GM12801 (cell line): Measurements from ENCODE around the gene STK33.

ENCODE experiments used
- TF ChIP-seq, protein P1 (sequence below): IDR thresholded peaks from one replicate; pipeline ENCODE4 v1.5.1; 2011; ENCODE audit warnings: control low read depth; ENCODE audit not compliant: insufficient read length; ENCODE audit errors: extremely low read depth

Gene STK33

DNA sequence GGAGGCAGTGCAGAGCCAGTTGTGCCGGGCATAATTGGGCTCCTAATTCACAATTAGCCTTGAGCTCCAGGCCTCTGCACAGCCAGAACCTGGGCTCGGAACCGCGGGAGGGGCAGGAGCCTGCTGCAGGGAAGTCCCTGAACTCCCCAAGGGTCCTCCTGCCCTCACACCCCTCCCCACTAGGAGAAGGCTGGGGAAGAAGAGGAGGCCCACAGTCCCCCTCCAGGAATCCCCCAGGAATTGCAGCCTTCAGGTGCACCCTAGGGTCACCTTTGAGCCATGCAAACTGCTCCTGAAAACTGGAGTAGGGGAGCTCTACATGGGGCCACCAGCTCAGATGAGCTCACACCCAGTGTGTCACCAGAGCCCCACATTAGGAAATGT, 236.5 kb downstream of the STK33 start:
- TF ChIP-seq, protein P1, sequence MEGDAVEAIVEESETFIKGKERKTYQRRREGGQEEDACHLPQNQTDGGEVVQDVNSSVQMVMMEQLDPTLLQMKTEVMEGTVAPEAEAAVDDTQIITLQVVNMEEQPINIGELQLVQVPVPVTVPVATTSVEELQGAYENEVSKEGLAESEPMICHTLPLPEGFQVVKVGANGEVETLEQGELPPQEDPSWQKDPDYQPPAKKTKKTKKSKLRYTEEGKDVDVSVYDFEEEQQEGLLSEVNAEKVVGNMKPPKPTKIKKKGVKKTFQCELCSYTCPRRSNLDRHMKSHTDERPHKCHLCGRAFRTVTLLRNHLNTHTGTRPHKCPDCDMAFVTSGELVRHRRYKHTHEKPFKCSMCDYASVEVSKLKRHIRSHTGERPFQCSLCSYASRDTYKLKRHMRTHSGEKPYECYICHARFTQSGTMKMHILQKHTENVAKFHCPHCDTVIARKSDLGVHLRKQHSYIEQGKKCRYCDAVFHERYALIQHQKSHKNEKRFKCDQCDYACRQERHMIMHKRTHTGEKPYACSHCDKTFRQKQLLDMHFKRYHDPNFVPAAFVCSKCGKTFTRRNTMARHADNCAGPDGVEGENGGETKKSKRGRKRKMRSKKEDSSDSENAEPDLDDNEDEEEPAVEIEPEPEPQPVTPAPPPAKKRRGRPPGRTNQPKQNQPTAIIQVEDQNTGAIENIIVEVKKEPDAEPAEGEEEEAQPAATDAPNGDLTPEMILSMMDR, result no peak

DNA sequence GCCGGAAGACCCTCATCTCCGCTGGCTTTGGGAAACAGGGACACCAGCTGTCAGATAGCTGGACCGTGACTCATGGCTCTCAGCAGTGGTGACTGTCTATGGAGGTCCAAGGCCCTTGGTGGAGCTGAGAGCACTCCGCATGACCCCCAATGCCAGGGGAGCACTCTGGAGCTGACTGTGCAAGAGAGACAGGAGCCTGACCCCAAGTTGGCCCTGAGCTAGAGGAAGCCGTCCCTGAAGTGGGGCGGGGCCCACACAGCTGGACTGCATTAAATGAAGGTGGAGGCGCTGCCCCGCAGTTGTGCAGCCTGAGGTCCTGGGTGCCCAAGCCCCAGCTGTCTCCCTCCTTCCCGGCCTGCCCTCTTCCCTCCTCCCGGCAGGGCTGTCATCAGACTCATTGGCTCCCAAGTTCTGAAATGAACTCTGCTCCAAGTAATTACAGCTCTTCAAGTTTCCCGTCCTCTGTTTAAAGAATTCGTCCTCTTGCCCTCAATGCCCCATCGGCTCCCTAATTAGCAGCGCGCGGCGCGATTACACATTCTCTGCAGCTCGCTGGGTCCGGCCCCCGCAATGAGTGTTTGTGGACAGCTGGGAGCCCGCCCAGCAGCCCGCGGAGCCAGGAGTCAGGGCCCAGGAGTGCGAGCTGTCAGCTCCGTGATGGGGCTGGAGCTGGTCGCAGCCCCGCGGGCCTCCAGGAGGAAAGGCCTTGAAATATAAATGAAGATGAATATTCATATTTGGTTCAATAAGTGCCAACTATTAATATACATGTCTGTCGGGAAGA, 237.1 kb downstream of the STK33 start:
- TF ChIP-seq, protein P1, result no peak

DNA sequence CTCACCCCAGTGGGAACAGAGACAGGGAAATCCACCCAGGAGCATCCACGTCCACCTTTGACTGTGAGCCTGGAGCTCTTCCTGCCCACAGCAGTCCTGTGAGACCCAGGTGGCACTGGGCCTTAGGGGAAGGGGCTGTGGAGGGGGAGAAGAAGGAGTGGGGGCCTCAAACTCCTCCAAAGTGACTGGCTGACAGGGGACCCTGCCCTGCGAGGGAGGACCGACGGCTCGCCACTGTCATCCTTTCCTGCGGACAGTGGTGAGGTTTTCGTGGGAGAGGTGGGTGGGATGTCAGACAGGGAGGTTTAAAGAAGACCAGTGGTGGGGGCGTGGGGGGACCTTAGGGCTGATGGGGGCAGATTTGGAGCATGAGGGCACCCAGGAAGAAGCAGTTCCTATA, 237.8 kb downstream of the STK33 start:
- TF ChIP-seq, protein P1, result no peak

DNA sequence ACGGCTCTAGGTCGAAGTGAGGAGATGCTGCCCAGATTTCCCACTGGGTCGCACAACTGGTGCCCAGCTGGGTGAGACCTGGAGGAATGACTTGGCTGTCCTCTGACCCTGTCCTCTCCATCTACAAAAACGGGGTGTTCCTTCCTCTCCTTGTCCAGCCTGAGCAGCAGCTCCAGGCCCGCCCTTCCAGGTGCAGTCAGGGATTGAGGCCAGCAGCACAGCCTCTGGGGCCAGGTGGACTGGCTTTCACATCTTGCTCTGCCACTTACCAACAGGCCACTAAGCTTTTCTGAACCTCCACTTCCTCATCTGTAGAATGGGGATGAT, 238.6 kb downstream of the STK33 start:
- TF ChIP-seq, protein P1, result no peak

DNA sequence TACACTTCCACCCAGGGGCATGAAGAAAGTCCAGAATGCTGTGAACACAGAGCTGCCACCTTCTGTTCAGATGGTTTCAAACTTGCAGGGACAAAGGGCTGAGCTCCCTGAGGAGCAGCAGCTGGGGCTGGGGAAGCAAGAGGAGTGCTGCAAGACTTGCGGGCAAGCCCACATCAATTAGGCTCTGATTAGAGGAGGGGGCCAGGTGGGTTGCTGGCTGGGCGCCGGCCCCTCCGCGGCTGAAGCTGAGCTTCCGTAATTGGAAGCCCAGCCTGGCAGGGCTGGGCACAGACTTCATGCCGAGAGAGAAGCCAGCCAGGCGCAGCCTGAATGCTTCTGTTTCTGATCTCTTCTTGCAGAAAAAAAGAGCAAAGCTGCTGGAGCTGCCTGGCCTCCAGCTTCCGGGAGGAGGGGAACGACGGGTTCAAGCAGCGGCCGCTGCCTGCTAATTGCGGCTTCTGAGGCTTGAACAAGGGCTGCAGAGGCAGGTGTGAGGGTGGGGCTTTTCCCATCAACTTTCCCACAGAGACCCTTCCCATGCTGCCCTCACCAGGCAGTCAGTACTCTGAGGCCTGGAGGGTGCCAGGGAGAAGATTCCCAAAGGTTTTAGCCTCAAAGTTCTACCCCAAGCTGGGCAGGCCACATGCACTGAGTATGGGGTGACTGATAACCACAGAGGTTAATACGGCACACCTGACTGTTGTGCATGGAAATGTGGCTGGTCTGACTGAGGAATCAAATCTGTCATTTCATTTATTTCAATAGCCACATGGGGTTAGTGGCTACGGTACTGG, 239.2 kb downstream of the STK33 start:
- TF ChIP-seq, protein P1, result no peak

DNA sequence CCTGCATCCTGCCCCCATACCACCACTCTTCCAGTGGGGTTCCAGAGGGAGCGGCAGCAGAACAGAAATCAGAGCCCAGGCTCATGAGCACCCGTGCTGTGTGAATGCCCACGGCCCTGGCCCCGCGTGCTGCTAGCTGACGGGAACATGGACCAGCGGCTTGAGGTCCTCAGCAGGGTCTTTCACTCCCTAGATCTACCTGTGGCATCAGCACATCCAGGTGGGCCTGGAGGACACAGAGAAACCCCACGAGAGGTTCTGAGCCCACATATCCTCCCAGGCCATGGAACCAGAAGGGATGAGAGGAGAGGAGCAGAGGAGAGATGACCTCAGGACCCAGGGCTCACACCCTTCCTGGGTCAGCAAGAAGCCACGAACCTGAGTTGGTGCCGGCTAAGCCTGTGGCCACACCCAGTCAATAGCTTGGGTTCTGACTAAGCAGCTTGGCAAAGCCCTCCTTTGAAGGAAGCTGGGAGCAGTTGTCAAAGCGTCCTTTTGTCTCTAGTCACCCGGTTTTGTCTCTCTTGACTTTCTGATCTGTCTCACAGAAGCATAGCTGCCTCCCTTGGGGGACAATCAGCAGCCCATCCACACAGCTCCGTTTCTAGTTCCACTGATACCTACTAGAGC, 241.0 kb downstream of the STK33 start:
- TF ChIP-seq, protein P1, result no peak

DNA sequence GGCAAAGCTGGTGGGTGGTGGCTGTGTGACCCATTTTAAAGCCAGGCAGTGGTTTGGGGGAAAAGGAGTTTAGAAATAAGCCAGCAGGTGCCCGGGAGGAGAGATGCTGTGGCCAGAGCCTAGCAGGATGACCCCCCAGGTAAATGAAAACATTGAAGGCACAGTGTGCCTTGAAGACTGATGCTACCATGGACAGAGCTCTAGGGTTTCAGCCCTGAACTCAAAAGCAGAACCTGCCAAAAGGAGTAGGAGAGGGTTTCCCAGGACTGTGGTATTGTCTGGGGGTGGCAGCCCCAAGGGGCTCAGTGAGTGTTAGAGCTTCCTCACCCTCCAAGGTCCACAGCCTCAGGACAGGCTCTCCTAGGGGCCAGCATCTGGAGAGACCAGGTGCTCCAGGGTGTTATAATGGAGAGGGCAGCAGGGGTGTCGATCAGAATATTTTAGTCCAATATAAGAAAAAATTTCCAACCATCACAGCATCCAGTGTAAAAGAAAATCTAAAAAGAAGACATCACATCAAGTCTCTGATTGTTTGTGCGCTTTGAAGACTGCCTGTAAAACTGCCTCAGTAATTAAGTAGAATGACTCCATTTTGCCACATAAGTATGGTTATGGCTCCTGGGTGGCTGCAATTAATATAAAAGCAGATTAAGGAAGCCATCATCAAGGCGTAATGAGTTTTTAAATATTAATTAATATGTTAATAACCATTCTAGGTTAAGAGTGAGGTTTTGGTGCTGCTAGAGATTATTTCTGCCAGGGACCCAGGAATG, 241.7 kb downstream of the STK33 start:
- TF ChIP-seq, protein P1, result no peak
